Suprapubic skin (tissue), 4 donors: ENCODE data around the gene SLIT1.

Source experiments
- CTCF ChIP-seq, 2 donors: fragments of 200-600 bp in 1 of 2; fragments of 450-650 bp in 1 of 2; sonication (generic) in 1 of 2; IDR thresholded peaks; one replicate each; pipeline ENCODE4 v1.5.1; 2016 to 2019; ENCODE audit warnings: antibody characterized with exemption in 2 of 2, mild to moderate bottlenecking in 1 of 2, moderate library complexity in 1 of 2
- POLR2A ChIP-seq, 2 donors: fragments of 450-650 bp; IDR thresholded peaks; one replicate each; pipeline ENCODE4 v1.6.1; 2017; ENCODE audit warnings: antibody characterized with exemption in 2 of 2, mild to moderate bottlenecking in 2 of 2, moderate library complexity in 2 of 2
- POLR2AphosphoS5 ChIP-seq, 3 donors: sonication (generic); formaldehyde crosslinking; IDR thresholded peaks; one replicate each; pipeline ENCODE4 v1.6.1; 2017; ENCODE audit warnings: antibody characterized with exemption in 3 of 3

- TF ChIP-seq CTCF (IDR thresholded peaks at IDR 0.05) (no peak), POLR2A (IDR thresholded peaks at IDR 0.05) (no peak), POLR2AphosphoS5 (IDR thresholded peaks at IDR 0.05) (no peak)
Observed at GRCh38 chr10:97204826-97205679, 19.3 kb upstream of the SLIT1 start.
